NCI-H774 (cell line): ENCODE results near the gene GNAS-AS1.

Source experiments
- DNase-seq: peaks from one replicate; lab custom pipeline; 2025; lab: John Stamatoyannopoulos, UW

Gene GNAS-AS1

DNA sequence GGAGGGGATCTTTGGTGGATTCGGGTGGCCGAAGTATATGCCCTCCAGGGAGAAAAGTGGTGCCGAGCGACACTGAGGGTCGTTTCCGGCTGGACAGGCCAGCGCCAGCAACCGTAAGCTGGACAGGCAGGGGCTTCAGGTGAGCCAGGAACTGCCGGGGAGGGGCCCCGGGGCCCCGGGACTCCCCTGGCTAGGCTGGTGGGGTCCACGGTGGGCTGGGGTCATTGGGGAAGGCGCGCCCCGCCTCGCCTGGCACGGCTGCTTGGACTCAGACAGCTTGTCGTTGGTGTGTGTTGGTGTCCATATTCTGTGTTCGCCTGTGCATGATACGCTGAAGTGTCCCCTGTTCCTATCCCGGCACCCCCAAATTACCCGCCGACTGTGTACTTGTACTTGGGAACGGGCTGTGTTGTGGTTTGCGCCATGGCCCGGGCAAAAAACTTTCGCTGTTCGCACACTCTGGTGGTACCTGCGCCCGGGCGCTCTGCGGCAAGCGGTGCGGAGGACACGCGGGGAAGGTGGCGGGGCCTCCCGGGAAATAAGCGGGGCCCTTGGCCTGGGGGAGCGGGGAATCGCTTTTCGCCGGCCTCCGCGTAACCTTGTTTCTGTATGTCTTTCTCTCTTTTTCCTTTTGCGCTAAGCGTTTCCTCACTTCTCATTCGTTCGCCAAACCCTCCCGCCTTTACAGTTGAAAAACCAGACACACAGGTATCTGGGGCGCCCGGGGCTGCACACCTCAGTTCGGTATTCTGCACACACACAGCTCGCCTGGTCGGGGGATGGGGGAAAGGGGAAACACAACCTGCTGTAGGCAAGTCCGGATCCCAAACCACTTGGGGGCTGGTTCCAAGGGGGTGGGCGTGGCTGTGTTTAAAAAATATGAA is 5.0 kb upstream of the GNAS-AS1 start:
- no peak for DNase-seq

DNA sequence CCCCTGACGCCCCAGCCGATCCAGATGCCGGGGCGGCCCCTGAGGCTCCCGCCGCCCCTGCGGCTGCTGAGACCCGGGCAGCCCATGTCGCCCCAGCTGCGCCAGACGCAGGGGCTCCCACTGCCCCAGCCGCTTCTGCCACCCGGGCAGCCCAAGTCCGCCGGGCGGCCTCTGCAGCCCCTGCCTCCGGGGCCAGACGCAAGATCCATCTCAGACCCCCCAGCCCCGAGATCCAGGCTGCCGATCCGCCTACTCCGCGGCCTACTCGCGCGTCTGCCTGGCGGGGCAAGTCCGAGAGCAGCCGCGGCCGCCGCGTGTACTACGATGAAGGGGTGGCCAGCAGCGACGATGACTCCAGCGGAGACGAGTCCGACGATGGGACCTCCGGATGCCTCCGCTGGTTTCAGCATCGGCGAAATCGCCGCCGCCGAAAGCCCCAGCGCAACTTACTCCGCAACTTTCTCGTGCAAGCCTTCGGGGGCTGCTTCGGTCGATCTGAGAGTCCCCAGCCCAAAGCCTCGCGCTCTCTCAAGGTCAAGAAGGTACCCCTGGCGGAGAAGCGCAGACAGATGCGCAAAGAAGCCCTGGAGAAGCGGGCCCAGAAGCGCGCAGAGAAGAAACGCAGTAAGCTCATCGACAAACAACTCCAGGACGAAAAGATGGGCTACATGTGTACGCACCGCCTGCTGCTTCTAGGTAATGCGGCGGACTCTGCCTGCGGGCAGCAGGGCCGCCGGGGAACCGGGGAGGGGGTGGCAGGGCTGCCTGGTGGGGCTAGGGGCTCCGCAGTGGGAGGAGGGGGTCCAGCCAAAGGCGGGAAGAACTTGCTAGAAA is 4.2 kb upstream of the GNAS-AS1 start:
- no peak for DNase-seq

DNA sequence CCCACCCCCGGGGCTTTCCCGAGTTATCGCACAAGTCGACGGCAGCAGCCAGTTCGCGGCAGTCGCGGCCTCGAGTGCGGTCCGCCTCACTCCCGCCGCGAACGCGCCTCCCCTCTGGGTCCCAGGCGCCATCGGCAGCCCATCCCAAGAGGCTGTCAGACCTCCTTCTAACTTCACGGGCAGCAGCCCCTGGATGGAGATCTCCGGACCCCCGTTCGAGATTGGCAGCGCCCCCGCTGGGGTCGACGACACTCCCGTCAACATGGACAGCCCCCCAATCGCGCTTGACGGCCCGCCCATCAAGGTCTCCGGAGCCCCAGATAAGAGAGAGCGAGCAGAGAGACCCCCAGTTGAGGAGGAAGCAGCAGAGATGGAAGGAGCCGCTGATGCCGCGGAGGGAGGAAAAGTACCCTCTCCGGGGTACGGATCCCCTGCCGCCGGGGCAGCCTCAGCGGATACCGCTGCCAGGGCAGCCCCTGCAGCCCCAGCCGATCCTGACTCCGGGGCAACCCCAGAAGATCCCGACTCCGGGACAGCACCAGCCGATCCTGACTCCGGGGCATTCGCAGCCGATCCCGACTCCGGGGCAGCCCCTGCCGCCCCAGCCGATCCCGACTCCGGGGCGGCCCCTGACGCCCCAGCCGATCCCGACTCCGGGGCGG is 3.4 kb upstream of the GNAS-AS1 start:
- no peak for DNase-seq

GRCh38 chr20:58853466-58853865 is 2.8 kb upstream of the GNAS-AS1 start:
- no peak for DNase-seq

- peak; percentile 5 for DNase-seq
These were observed 2.0 kb upstream of the GNAS-AS1 start, which contains the start of gene GNAS for GRCh38 chr20:58852543-58853271. GNAS (plus strand) TSS chr20:58852716.

- no peak for DNase-seq
These were observed 1.3 kb upstream of the GNAS-AS1 start for GRCh38 chr20:58851969-58852458.

DNA sequence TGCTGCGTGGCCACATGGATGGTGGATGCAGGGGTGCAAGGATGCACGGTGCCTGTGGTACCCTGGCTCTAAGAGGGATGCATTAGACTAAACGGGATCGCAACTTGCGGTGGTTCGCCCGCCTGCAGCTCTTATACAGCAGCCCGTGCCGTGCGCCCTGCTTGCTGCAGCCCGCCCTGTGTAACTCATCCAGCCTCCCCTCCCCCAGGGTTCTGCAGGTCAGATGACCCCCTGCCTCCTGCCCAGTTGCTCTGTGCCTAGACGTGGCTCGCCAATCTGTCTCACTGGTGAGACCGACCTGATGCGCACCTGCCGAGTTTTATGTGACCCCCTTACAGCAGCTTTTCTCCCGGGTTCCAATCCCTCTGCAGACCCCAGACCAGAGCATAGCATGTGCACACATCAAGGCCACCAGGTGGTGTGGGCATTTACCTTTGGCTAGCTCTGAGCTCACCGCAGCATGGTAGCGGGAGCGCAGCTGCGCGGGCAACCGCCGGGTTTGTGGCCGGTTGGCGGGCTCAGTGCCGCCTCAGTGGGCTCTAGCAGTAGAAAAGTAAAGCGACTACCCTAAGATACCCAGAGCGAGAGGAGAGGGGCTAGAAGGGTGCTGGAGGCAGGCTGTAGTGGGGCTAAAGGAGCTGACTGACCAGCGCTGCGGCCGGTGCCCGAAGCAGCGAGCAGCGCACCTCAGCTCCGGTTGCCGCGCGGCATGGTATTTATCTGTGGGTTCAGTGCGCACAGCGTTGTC is 693 bp upstream of the GNAS-AS1 start:
- DNase-seq: no peak

- no peak for DNase-seq
These were observed 3.2 kb downstream of the GNAS-AS1 start for GRCh38 chr20:58847463-58847862.

- no peak for DNase-seq
These were observed 5.0 kb downstream of the GNAS-AS1 start for GRCh38 chr20:58845706-58846105.

DNA sequence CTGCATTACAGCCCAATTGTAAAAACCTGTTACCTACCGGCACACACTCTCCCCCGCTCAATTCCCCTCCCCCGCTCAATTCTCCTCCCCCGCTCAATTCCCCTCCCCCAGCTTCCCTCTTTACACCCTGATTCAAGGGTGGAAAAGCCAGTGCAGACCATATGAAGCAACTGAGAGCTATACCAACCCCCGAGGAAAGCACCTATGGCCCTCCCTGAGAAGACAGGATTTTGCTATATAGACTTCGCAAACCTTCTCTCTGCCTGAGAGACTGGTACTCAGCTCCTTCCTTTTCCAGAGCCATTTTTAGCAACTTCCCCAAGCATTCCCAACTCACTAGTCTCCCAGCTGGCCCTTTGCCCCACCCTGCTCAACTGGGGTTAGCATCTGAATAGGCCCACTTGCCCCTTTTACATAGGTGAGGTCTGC is 7.6 kb downstream of the GNAS-AS1 start:
- no peak for DNase-seq

DNA sequence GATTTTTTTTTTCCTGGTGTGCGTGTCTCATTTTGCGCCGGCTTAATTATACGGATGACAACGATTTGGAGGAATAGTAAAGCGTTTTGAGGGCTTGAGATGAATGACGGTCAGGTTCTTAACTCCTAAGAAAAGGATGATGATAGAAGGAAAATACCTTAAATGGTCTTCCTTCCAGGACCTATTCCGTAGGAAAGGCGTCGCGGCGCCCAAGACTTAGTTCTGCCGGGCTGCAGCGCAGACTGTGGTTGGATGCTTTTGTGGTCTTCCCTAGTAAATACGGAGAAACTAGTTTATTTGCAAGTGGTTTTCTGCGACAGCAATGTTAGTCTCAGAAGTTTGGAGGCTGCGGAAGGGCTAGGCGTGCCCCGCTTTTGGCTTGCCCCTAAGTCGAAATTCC is 8.4 kb downstream of the GNAS-AS1 start:
- no peak for DNase-seq

DNA sequence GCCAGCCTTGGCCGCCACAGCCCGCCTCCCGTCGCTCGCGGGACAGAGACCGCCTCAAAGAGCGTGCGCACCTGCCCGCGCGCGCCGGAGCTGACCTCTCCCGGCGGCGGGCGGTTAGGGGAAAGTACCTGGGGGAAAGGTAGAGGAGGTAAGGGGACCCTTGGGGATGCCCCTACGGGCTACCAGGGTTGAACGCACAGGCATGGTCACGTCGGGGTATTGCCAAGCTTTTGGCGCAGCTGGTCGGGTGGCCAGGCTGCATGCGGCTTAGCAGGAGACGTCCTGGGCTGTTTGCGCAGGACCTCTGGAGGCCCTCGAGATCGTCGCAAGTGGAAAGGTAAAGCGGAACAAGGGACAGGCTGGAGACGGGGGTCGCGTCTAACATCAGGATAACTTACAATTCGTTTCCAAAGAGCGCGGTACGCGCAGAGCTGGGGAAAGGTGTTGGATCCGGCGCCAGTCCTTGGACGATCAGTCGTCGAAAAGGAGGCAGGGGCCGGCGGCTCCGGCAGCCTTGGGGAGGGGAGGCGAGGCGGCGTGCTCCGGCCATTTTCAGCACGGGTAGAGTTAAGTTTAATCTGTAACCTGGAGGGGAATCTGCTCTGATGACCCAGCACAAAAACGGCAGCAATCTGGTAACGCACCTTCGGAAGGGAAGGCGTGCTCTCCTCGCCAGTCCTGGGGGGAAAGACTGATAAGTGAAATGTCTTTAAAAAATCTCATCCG is 9.0 kb downstream of the GNAS-AS1 start:
- no peak for DNase-seq

DNA sequence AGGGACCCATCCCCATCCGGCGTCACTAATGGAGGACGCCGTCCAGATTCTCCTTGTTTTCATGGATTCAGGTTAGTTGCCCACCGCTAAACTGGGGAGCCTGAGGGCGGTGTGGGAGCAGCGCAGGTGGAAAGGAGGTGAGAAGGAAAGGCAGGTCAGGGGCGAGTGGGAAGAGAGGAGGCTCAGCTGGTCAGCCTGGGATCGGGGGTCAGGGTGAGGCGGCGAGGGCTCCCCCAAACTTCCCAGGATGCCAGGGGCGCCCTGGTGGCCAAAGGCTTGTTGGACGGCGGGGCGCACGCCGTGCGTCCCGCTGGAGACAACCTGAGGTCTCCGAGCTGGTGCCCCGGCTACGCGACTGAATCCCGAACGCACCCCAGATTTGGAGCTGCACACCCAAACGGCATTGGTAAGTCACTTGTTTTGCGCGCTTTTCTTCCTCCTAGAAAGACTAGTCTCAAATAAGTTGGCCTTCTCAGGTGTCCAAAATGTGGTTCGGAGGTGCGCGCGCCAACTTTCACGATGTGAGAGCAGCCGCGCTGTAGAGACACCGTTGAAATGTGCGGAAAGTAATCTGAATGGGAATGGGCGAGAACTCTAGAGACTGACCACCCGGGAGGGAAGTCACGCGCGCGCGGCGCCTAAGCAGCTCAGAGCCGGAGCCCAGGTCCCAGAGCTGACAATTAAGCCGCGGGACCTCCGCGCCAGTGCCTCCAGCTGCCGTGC is 9.7 kb downstream of the GNAS-AS1 start:
- DNase-seq: no peak

GRCh38 chr20:58839991-58840747 is 10.5 kb downstream of the GNAS-AS1 start:
- DNase-seq: no peak

- no peak for DNase-seq
These were observed 11.2 kb downstream of the GNAS-AS1 start for GRCh38 chr20:58839474-58839874.

- no peak for DNase-seq
These were observed 12.5 kb downstream of the GNAS-AS1 start for GRCh38 chr20:58838174-58838573.

GRCh38 chr20:58837717-58838116 is 13.0 kb downstream of the GNAS-AS1 start:
- DNase-seq: no peak

DNA sequence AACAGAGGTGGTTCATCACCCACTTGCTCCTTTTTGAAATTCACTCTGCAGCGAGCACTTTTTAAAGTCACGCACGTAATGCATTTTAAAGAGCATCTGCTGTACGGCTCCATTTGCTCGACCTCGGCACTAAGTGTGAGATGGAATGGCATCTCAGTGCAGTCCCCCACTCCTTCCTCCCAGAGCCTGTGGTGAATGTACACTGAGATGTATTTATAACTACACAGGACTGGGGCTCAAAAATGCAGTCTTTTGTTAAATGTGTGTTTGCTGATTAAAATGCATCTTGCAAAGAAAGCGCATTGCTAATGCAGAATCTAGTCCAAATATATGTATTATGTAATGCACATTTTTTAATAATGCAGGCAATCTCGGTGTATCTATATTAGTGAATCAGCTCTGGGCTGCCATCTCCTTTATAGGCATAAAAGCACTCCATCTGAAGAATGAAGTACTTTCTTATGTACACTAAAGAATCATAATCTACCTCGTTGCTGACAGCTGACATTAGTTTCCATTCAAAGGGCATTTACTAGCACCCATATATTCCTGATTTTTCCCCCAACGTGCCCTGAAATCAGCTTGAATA is 14.0 kb downstream of the GNAS-AS1 start:
- no peak for DNase-seq
